ENCODE results near the gene CALY.

The CALY gene

GRCh38 chr10:133375357-133376115 lies 38.8 kb upstream of the CALY start (continued):
- TF ChIP-seq MYNN (tag by site-specific recombination; IDR thresholded peaks at IDR 0.05; ENCODE audit: borderline replicate concordance), result no peak
- no peak for TF ChIP-seq ZNF391 (tag by site-specific recombination; IDR thresholded peaks at IDR 0.05; ENCODE audit: borderline replicate concordance, low read depth)
- no peak for TF ChIP-seq ZNF114 (tag by site-specific recombination; IDR thresholded peaks at IDR 0.05)
- TF ChIP-seq ZBTB7A (tag by site-specific recombination; IDR thresholded peaks at IDR 0.05; ENCODE audit: low read depth), result no peak
- TF ChIP-seq YY1 (tag by site-specific recombination; IDR thresholded peaks at IDR 0.05), result no peak
- TF ChIP-seq ZNF513 (tag by site-specific recombination; IDR thresholded peaks at IDR 0.05), result no peak
- TF ChIP-seq ZNF202 (tag by site-specific recombination; IDR thresholded peaks at IDR 0.05; ENCODE audit: borderline replicate concordance), result no peak
- no peak for TF ChIP-seq ZNF416 (tag by site-specific recombination; IDR thresholded peaks at IDR 0.05)
- TF ChIP-seq ZIC2 (tag by site-specific recombination; IDR thresholded peaks at IDR 0.05), result peak; percentile 100
- no peak for TF ChIP-seq ZNF518A (tag by site-specific recombination; conservative IDR thresholded peaks at IDR 0.05; ENCODE audit: low read depth)
- TF ChIP-seq WT1 (tag by site-specific recombination; IDR thresholded peaks at IDR 0.05), result 0 out of 2 replicates have a peak, but pooled peaks have one; percentile 19
- TF ChIP-seq BCL11A (tag by site-specific recombination; IDR thresholded peaks at IDR 0.05; ENCODE audit: low read depth), result peak; percentile 38; the same call in 1 of the 2 replicates
- TF ChIP-seq KLF17 (tag by site-specific recombination; IDR thresholded peaks at IDR 0.05), result no peak
- no peak for TF ChIP-seq ZBTB10 (tag by site-specific recombination; IDR thresholded peaks at IDR 0.05)
- no peak for TF ChIP-seq ZNF274 (IDR thresholded peaks at IDR 0.05; ENCODE audit: low read length)
- TF ChIP-seq ZNF274 (tag by site-specific recombination; IDR thresholded peaks at IDR 0.05; ENCODE audit: borderline replicate concordance), result no peak
- peak; percentile 74 for TF ChIP-seq PRDM10 (tag by site-specific recombination; IDR thresholded peaks at IDR 0.05)
- no peak for TF ChIP-seq YY2 (tag by site-specific recombination; IDR thresholded peaks at IDR 0.05)
- TF ChIP-seq ZEB2 (tag by site-specific recombination; IDR thresholded peaks at IDR 0.05), result peak; percentile 63; the same call in 1 of the 2 replicates
- TF ChIP-seq EGR2 (tag by site-specific recombination; IDR thresholded peaks at IDR 0.05; ENCODE audit: low read depth), result no peak
- TF ChIP-seq KLF10 (tag by site-specific recombination; IDR thresholded peaks at IDR 0.05), result 0 out of 2 replicates have a peak, but pooled peaks have one; percentile 48
- no peak for TF ChIP-seq PBX3 (CRISPR knock-in tag; IDR thresholded peaks at IDR 0.05)
- TF ChIP-seq ZNF549 (tag by site-specific recombination; IDR thresholded peaks at IDR 0.05), result no peak
- TF ChIP-seq HOXD13 (CRISPR knock-in tag; IDR thresholded peaks at IDR 0.05; ENCODE audit: borderline replicate concordance), result no peak
